Thyroid gland (tissue), 4 donors: Measurements from ENCODE around the gene RPH3AL.

Experiments used
- CTCF ChIP-seq, 6 experiments: fragments of 200-600 bp in 3 of 6; fragments of 450-650 bp in 3 of 6; sonication (generic) in 3 of 6; IDR thresholded peaks; one replicate each; pipeline ENCODE4 v1.5.1; 2016 to 2019; ENCODE audit warnings: antibody characterized with exemption in 6 of 6, mild to moderate bottlenecking in 2 of 6, inconsistent platforms in 1 of 6, moderate library complexity in 1 of 6
- POLR2A ChIP-seq, 2 donors: fragments of 450-650 bp; IDR thresholded peaks; one replicate each; pipeline ENCODE4 v1.6.1; 2017; ENCODE audit warnings: antibody characterized with exemption in 2 of 2, mild to moderate bottlenecking in 2 of 2, moderate library complexity in 1 of 2

GRCh38 chr17:180381-181244, 172.0 kb downstream of the RPH3AL start:
- TF ChIP-seq CTCF (IDR thresholded peaks at IDR 0.05) = no peak
- TF ChIP-seq POLR2A (IDR thresholded peaks at IDR 0.05) = no peak
